ENCODE data around the gene FOLR1. TPM values are rescaled to one million over a fixed set of nuclear protein-coding genes. Genes with fewer than 3 reads are reported as not detected.
"Not testable (repeated sequence)": the region's sequence is repeated elsewhere in the genome, so short reads cannot be mapped to it uniquely, and the experiment has no call there.

Gene FOLR1
- total RNA-seq, 2 experiments from 2014 or later: not detected

DNA sequence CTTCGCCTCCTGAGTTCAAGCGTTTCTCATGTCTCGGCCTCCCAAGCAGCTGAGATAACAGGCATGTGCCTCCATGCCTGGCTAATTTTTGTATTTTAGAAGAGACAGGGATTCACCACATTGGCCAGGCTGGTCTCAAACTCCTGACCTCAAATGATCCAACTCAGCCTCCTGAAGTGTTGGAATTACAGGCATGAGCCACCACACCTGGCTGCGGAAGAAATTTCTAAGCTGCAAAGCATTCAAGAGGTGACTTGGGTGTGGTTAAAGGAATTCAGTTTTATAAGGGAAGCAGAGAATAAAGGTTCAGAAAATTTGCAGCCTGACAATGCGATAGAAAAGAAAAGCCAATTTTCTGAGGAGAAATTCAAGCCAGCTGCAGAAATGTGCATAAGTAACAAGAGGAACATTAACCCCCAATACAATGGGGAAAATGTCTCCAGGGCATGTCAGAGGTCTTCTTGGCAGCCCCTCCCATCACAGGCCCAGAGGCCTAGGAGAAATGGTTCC, 22.8 kb upstream of the FOLR1 start:
- POLR2A ChIA-PET; H3K9me3 Mint-ChIP-seq; H3K36me3 Mint-ChIP-seq; intact Hi-C loops (cut with micrococcal nuclease); CTCF ChIA-PET; H3K4me1 Mint-ChIP-seq (ENCODE audit: low read depth); H3K27ac Mint-ChIP-seq; H3K4me3 Mint-ChIP-seq; DNase-seq; H3K27me3 Mint-ChIP-seq: not testable (repeated sequence)

GRCh38 chr11:72169754-72170153, 22.2 kb upstream of the FOLR1 start:
- DNase-seq, POLR2A ChIA-PET: not testable (repeated sequence)

DNA sequence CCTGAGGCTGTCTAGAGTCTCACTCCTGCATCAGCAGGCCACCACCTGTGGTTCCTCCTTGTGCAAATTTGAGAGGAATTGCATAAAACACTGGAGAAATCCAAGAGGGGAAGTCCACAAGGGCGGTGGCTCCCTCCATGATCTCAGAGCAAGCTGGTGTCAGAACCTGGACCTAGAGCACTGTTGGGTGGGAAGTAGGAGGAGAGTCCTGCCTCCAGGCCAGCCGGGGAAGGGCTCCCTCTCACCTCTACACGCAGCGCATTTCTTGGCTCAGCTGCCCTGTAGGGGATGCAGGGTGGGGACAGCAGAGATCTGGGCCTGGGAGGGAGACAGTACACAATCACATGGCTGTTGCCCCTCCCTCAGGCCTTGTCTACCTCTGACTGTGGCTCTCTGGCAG, 19.9 kb upstream of the FOLR1 start:
- H3K4me1 Mint-ChIP-seq (ENCODE audit: low read depth); intact Hi-C loops (cut with micrococcal nuclease); POLR2A ChIA-PET; H3K4me3 Mint-ChIP-seq; H3K9me3 Mint-ChIP-seq; H3K27ac Mint-ChIP-seq; DNase-seq; H3K36me3 Mint-ChIP-seq; H3K27me3 Mint-ChIP-seq: not testable (repeated sequence)
- CTCF ChIA-PET: interaction anchor here (1.5 kb wide), 1 partner anchor 12 kb away, joined by 6 read pairs; no protein-coding TSS in a partner anchor

More at GRCh38 chr11:72169754-72170153, 22.2 kb upstream of the FOLR1 start:
- CTCF ChIA-PET: interaction anchor here (0.7 kb wide), 1 partner anchor 244 kb away, joined by 3 read pairs; no protein-coding TSS in a partner anchor
- H3K9me3 Mint-ChIP-seq; H3K4me1 Mint-ChIP-seq (ENCODE audit: low read depth); H3K27me3 Mint-ChIP-seq; H3K27ac Mint-ChIP-seq; H3K4me3 Mint-ChIP-seq; H3K36me3 Mint-ChIP-seq; intact Hi-C loops (cut with micrococcal nuclease): not testable (repeated sequence)

DNA sequence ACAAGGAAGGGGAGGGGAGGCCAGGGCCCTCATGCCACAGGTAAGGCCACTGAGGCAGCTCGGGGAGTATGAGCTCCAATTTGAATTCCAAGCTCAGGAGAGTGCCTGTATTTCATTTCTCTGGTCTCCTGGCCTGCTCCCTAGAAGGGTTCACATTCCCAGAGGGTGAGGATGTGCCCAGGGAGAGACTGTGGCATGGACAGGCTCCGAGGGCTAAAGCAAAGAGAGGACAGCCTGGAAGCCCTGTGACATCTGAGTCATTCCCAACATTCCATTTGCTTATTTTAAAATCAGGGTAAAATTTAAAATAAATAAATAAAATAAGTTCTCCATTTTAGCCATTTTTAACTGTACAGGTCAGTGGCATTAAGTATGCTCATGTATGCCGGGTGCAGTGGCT, 18.6 kb upstream of the FOLR1 start:
- ChIA-PET POLR2A (no interaction called here), CTCF (no interaction called here)
- intact Hi-C loops (cut with micrococcal nuclease): no loop called here
- Mint-ChIP-seq H3K27me3 (peaks cover 3% of the 10 kb centered on the region), H3K4me3 (no peak overlapping the region), H3K36me3 (no peaks in the 10 kb centered on the region), H3K27ac (no peak overlapping the region), H3K4me1 (ENCODE audit: low read depth) (no peaks in the 10 kb centered on the region), H3K9me3 (no peaks in the 10 kb centered on the region)
- no peak for DNase-seq

DNA sequence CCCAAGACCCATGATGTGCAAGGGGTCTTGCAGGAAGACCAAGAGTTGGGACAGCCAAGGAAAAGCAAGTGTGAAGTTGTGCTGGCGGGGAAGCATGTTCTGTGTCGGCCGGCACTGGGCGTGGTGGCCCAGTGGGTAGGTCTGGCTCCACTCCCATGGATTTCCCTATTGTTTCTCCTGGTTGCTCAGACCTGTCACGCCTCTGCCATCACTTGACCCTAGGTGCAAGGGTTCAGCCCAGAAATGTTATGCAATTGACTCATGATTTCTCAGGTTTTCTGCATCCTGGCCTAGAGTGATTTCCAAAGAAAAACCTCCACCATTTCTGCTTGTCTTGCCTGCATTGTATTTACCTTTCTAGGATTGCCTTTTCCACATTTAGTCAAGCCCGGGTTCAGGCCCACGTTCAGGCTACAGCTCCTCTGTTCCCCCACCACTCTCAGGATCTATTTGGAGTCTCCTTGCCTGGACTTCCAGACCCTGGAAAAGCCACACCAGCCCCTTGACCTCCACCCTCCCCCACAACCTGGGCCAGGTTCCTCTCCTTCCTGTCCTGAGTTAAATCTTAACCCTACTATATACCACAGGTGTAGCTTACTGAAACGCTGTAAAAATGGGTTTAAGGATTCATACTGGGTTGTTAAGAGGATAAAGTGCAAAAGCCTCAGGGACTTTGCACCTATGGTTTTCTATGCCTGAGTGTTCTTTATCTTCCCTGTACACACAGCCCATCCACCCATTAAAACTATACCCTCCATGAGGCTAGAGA, 17.5 kb upstream of the FOLR1 start:
- POLR2A ChIA-PET: no interaction called here
- Mint-ChIP-seq H3K4me3 (no peak overlapping the region), H3K36me3 (no peaks in the 10 kb centered on the region), H3K9me3 (no peaks in the 10 kb centered on the region), H3K4me1 (ENCODE audit: low read depth) (peaks cover under 1% of the 10 kb centered on the region), H3K27ac (no peak overlapping the region), H3K27me3 (peaks cover 3% of the 10 kb centered on the region)
- intact Hi-C loops (cut with micrococcal nuclease): no loop called here
- DNase-seq: no peak
- CTCF ChIA-PET: interaction anchor here (1.7 kb wide), 1 partner anchor 30 kb away, joined by 4 read pairs; no protein-coding TSS in a partner anchor

DNA sequence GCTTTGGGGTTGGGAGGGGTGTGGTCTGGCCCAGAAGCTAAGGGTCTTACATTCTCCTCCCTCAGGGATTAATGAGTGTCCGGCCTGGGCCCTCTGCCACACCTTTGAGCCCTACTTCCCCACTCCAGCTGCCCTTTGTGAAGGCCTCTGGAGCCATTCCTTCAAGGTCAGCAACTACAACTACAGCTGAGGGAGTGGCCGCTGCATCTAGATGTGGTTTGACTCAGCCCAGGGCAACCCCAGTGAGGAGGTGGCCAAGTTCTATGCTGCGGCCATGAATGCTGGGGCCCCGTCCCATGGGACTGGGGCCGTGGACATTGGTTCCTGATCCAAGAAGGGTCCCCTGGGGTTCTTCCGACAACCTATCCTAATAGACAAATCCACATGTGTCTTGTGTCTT, 14.3 kb upstream of the FOLR1 start:
- DNase-seq: no peak
- Mint-ChIP-seq H3K36me3 (no peaks in the 10 kb centered on the region), H3K27me3 (peaks cover 6% of the 10 kb centered on the region), H3K4me3 (no peak overlapping the region), H3K27ac (no peak overlapping the region), H3K4me1 (ENCODE audit: low read depth) (peaks cover 12% of the 10 kb centered on the region), H3K9me3 (no peaks in the 10 kb centered on the region)
- CTCF ChIA-PET: no interaction called here
- intact Hi-C loops (cut with micrococcal nuclease): no loop called here
- POLR2A ChIA-PET: no interaction called here

GRCh38 chr11:72179049-72179803, 12.7 kb upstream of the FOLR1 start:
- Mint-ChIP-seq H3K4me3 (no peak overlapping the region), H3K27ac (no peak overlapping the region), H3K36me3 (no peaks in the 10 kb centered on the region), H3K9me3 (no peaks in the 10 kb centered on the region), H3K4me1 (ENCODE audit: low read depth) (peaks cover 14% of the 10 kb centered on the region), H3K27me3 (peaks cover 6% of the 10 kb centered on the region)
- ChIA-PET POLR2A (no interaction called here), CTCF (no interaction called here)
- intact Hi-C loops (cut with micrococcal nuclease): no loop called here
- DNase-seq: no peak

DNA sequence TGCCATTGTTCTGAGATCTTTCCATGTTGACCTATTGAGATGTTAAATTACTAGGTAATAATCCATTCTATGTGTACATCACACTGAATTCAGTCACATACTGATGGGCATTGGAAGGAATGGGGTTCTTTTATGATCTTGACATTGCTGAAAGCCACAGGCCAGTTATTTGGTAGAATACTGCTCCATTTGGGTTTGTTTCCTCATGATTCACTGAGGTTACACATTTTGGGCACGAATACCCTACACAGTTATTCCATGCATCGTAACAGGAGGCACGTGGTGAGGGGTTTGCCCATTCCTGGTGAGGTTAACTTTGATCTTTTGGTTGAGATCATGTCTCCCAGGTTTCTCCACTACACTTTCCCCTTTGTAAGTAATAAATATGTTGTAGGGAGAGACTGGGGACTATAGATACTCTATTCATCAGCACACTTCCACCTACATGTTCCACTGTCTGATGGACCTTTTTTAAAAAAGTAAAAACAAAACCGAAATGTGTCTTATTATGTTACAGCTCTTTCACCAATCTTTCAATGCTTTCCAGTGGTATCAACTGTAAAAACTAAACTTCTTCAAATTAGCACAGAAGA, 12.0 kb upstream of the FOLR1 start:
- CTCF ChIA-PET: no interaction called here
- peak; percentile 22 for DNase-seq
- H3K4me1 Mint-ChIP-seq (ENCODE audit: low read depth): peaks cover 14% of the 10 kb centered on the region
- H3K9me3 Mint-ChIP-seq: no peaks in the 10 kb centered on the region
- H3K27me3 Mint-ChIP-seq: peaks cover 6% of the 10 kb centered on the region
- POLR2A ChIA-PET: no interaction called here
- H3K27ac Mint-ChIP-seq: no peak overlapping the region
- H3K4me3 Mint-ChIP-seq: no peak overlapping the region
- no peaks in the 10 kb centered on the region for H3K36me3 Mint-ChIP-seq
- intact Hi-C loops (cut with micrococcal nuclease): no loop called here

GRCh38 chr11:72180892-72181552, 10.9 kb upstream of the FOLR1 start:
- H3K36me3 Mint-ChIP-seq, H3K27me3 Mint-ChIP-seq, POLR2A ChIA-PET, H3K9me3 Mint-ChIP-seq, DNase-seq, H3K27ac Mint-ChIP-seq, H3K4me3 Mint-ChIP-seq: not testable (repeated sequence)
- CTCF ChIA-PET: interaction anchor here (5.1 kb wide), 1 partner anchor 36 kb away, joined by 34 read pairs; no protein-coding TSS in a partner anchor
- intact Hi-C loops (cut with micrococcal nuclease): loop anchor here (1.0 kb wide), 1 partner anchor 40 kb away; no protein-coding TSS in a partner anchor
- H3K4me1 Mint-ChIP-seq (ENCODE audit: low read depth): peaks cover 14% of the 10 kb centered on the region

DNA sequence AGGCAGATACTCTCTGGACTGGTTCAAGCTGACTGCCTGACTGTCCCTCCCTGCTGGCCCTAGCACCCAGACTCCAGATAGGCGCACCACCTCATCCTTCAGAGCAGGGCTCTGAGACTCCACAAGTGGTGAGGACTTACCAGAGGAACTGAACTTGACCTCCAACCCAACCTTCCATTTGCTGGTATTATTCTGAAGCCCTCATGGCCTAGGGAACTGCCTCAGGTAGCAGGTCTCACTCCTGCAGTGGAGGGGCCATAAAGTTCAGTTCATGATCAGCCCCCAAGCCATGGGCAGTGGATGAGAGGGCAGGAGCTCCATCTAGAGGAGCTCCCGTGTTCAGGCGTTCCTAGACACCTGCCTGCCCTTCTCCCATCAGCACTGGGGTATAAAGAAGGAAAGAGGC, 10.4 kb upstream of the FOLR1 start:
- CTCF ChIA-PET: interaction anchor here (5.1 kb wide), 1 partner anchor 37 kb away, joined by 34 read pairs; no protein-coding TSS in a partner anchor
- POLR2A ChIA-PET: not testable (repeated sequence)
- peaks cover 14% of the 10 kb centered on the region for H3K4me1 Mint-ChIP-seq (ENCODE audit: low read depth)

DNA sequence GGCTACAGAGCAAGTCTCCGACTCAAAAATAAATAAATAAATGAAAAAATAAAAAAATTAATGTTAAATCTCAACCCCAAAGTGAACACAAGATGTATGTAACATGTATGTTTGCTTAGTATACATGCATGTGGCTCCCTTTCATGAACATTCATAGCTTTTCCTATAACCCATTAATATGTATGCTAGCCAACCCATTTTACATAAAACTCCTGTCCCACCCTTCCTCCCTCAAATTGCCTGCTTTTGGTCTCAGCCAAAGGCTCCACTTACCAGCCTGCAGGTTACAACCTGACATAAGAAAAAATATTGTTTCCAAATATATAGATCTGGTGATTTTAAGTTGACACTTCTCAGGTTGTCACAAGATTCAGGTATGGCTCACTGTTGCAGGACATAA, 3.7 kb upstream of the FOLR1 start:
- Mint-ChIP-seq H3K4me3 (no peak overlapping the region), H3K9me3 (no peaks in the 10 kb centered on the region), H3K27ac (no peak overlapping the region), H3K36me3 (no peaks in the 10 kb centered on the region), H3K4me1 (ENCODE audit: low read depth) (peaks cover 2% of the 10 kb centered on the region), H3K27me3 (no peaks in the 10 kb centered on the region)
- no peak for DNase-seq
- ChIA-PET CTCF (interaction anchor here (0.8 to 2.0 kb wide), 2 partner anchors 163 to 246 kb away, joined by 3 to 6 read pairs; partner anchors contain the start of gene CLPB), POLR2A (no interaction called here)
- intact Hi-C loops (cut with micrococcal nuclease): no loop called here

More for the DNA sequence above, 10.4 kb upstream of the FOLR1 start:
- intact Hi-C loops (cut with micrococcal nuclease): loop anchor here (1.0 kb wide), 1 partner anchor 40 kb away; no protein-coding TSS in a partner anchor
- not testable (repeated sequence) for H3K27ac Mint-ChIP-seq, DNase-seq, H3K4me3 Mint-ChIP-seq, H3K27me3 Mint-ChIP-seq, H3K9me3 Mint-ChIP-seq, H3K36me3 Mint-ChIP-seq
